A549 (cell line): Measurements from ENCODE around the gene PIGV. TPM values are rescaled to one million over a fixed set of nuclear protein-coding genes. Genes with fewer than 3 reads are reported as not detected.

Source experiments
- ATAC-seq, 2 experiments: fragments of 200-7000 bp in 1 of 2; fragments of >200 bp in 1 of 2; cut with Nextera tagmentation in 1 of 2; cut with Tn5 transposase in 1 of 2; 3 replicates each; pipeline versions ENCODE4 v1.8.0 to v1.9.1; 2018 to 2020; ENCODE audit warnings: mild to moderate bottlenecking in 1 of 2, moderate library complexity in 1 of 2
- CTCF ChIA-PET: fragments of 300-600 bp; sonication (Branson Sonifier 250); formaldehyde crosslinking; extraction: SDS; loops from one replicate; lab custom pipeline; 2021; ENCODE audit warnings: antibody characterized with exemption, inconsistent platforms; lab: Yijun Ruan, JAX
- POLR2A ChIA-PET: fragments of 350-600 bp; formaldehyde crosslinking; extraction: SDS; loops from one replicate; lab custom pipeline; 2021; ENCODE audit warnings: antibody characterized with exemption, inconsistent platforms; lab: Yijun Ruan, JAX
- DNase-seq, 2 experiments: peaks; one replicate each; pipeline versions ENCODE4 v3.0.0 to v3.0.0-alpha.2; 2011 to 2016; ENCODE audit warnings: low read depth in 1 of 2, low spot score in 1 of 2
- FAIRE-seq: peaks from 2 replicates; lab custom pipeline; 2011; peaks lifted over from hg19 to GRCh38; lab: Jason Lieb, UNC
- H3K27ac ChIP-seq, 2 experiments: fragments of >200 bp; sonication (Bioruptor Twin); formaldehyde crosslinking; 3 replicates each; pipeline ENCODE4 v1.5.1; 2016 to 2017
- H3K4me1 ChIP-seq: fragments of >200 bp; sonication (Bioruptor Twin); formaldehyde crosslinking; 3 replicates; pipeline ENCODE4 v1.6.1; 2016
- H3K4me2 ChIP-seq: fragments of >200 bp; sonication (Bioruptor Twin); formaldehyde crosslinking; 3 replicates; pipeline ENCODE4 v1.6.1; 2016
- H3K4me3 ChIP-seq: fragments of >200 bp; sonication (Bioruptor Twin); formaldehyde crosslinking; 3 replicates; pipeline ENCODE4 v1.5.1; 2016
- H3K9me3 ChIP-seq: fragments of >200 bp; sonication (Bioruptor Twin); formaldehyde crosslinking; 3 replicates; pipeline ENCODE4 v1.6.1; 2016
- BHLHE40 ChIP-seq: IDR thresholded peaks from 2 replicates; pipeline ENCODE4 v1.6.1; 2012; ENCODE audit warnings: low read depth, low read length, inconsistent platforms
- CEBPB ChIP-seq, 2 experiments: fragments of >200 bp in 1 of 2; sonication (Bioruptor Twin) in 1 of 2; formaldehyde crosslinking in 1 of 2; IDR thresholded peaks; 2 replicates each; pipeline ENCODE4 v1.6.1; 2012 to 2016
- EHMT2 ChIP-seq: fragments of 200-600 bp; sonication (generic); IDR thresholded peaks from 2 replicates; pipeline ENCODE4 v1.6.1; 2016; ENCODE audit warnings: antibody characterized with exemption, low read depth, mild to moderate bottlenecking, moderate library complexity
- ESRRA ChIP-seq: fragments of 150-350 bp; IDR thresholded peaks from 2 replicates; pipeline ENCODE4 v1.6.1; 2014; ENCODE audit warnings: mild to moderate bottlenecking, low read length, borderline replicate concordance
- HDAC2 ChIP-seq: fragments of 200-600 bp; sonication (generic); IDR thresholded peaks from 2 replicates; pipeline ENCODE4 v1.6.1; 2016
- HOXA7 ChIP-seq: fragments of 250-450 bp; sonication (Bioruptor Pico); IDR thresholded peaks from 2 replicates; pipeline ENCODE4 v1.5.0; 2020; ENCODE audit warnings: mild to moderate bottlenecking, moderate library complexity
- HOXB5 ChIP-seq: fragments of 250-450 bp; sonication (Bioruptor Pico); IDR thresholded peaks from 2 replicates; pipeline ENCODE4 v1.5.0; 2020; ENCODE audit warnings: mild to moderate bottlenecking, moderate library complexity
- JUNB ChIP-seq: fragments of >200 bp; sonication (Bioruptor Twin); formaldehyde crosslinking; IDR thresholded peaks from 2 replicates; pipeline ENCODE4 v1.6.1; 2016
- MAFK ChIP-seq: fragments of 450-650 bp; IDR thresholded peaks from 2 replicates; pipeline ENCODE4 v1.6.1; 2014; ENCODE audit not compliant: partially characterized antibody
- MYC ChIP-seq: IDR thresholded peaks from 2 replicates; pipeline ENCODE4 v1.6.1; 2012; ENCODE audit warnings: mild to moderate bottlenecking, inconsistent platforms, low read length, improper control_type of control experiment, borderline replicate concordance
- NPAS2 ChIP-seq: fragments of 250-450 bp; sonication (Bioruptor Pico); IDR thresholded peaks from 2 replicates; pipeline ENCODE4 v1.8.0; 2022; ENCODE audit warnings: mild to moderate bottlenecking, moderate library complexity, borderline replicate concordance
- PHF8 ChIP-seq: fragments of 200-600 bp; sonication (generic); IDR thresholded peaks from 2 replicates; pipeline ENCODE4 v1.6.1; 2016; ENCODE audit warnings: low read depth, mild to moderate bottlenecking, antibody characterized with exemption, moderate library complexity, borderline replicate concordance
- POLR2AphosphoS2 ChIP-seq: conservative IDR thresholded peaks from 2 replicates; pipeline ENCODE4 v1.6.1; 2012; ENCODE audit warnings: low read length, improper control_type of control experiment, inconsistent platforms
- RAD21 ChIP-seq, 2 experiments: fragments of >200 bp in 1 of 2; sonication (Bioruptor Twin) in 1 of 2; formaldehyde crosslinking in 1 of 2; IDR thresholded peaks in 1 of 2; conservative IDR thresholded peaks in 1 of 2; 2 replicates in 1 of 2; 3 replicates in 1 of 2; pipeline ENCODE4 v1.6.1; 2012 to 2018; ENCODE audit warnings: inconsistent platforms in 1 of 2
- RCOR1 ChIP-seq: fragments of 150-350 bp; IDR thresholded peaks from 2 replicates; pipeline ENCODE4 v1.6.1; 2014; ENCODE audit warnings: antibody characterized with exemption, low read length, low read depth
- TP53 ChIP-seq: fragments of 250-450 bp; sonication (Bioruptor Pico); IDR thresholded peaks from 2 replicates; pipeline ENCODE4 v1.5.0; 2021; ENCODE audit warnings: mild to moderate bottlenecking, moderate library complexity
- ZC3H11A ChIP-seq: fragments of 450-650 bp; IDR thresholded peaks from 2 replicates; pipeline ENCODE4 v1.6.1; 2014; ENCODE audit warnings: antibody characterized with exemption, mild to moderate bottlenecking
- WGBS: methylation state at CpG from one replicate; pipeline ENCODE4 v1.1.6; 2017; ENCODE audit errors: missing lambda C conversion rate; 5-methylcytosine and 5-hydroxymethylcytosine counted together
- polyA plus RNA-seq, 4 experiments: library from polyadenylated mRNA; depleted of rRNA in 3 of 4; stranded (reverse); fragments of >200 nt; fragmentation: RNase III in 1 of 4; extraction: RNeasy Plus Mini Kit Qiagen cat#74134 plus additional on column Dnase treatment in 1 of 4; gene quantifications; 2 replicates in 3 of 4; 3 replicates in 1 of 4; pipeline ENCODE4 v1.2.3, GENCODE V29; 2011 to 2017
- TF ChIP-seq, protein P1 (sequence below): fragments of 250-450 bp; sonication (Bioruptor Pico); IDR thresholded peaks from 2 replicates; pipeline ENCODE4 v1.5.0; 2021; ENCODE audit warnings: mild to moderate bottlenecking, moderate library complexity, borderline replicate concordance
- TF ChIP-seq, protein P2 (sequence below): IDR thresholded peaks from 2 replicates; pipeline ENCODE4 v1.6.1; 2012; ENCODE audit warnings: low read depth, borderline replicate concordance
- TF ChIP-seq, protein P3 (sequence below): fragments of 150-350 bp; IDR thresholded peaks from 2 replicates; pipeline ENCODE4 v1.6.1; 2014; ENCODE audit warnings: low read depth, mild to moderate bottlenecking, low read length
- TF ChIP-seq, protein P4 (sequence below): IDR thresholded peaks from 2 replicates; pipeline ENCODE4 v1.6.1; 2012

The PIGV gene
- polyA plus RNA-seq, 2 of the 4 experiments (the other 2 are of a cell fraction): 7.0 to 16.2 TPM

DNA sequence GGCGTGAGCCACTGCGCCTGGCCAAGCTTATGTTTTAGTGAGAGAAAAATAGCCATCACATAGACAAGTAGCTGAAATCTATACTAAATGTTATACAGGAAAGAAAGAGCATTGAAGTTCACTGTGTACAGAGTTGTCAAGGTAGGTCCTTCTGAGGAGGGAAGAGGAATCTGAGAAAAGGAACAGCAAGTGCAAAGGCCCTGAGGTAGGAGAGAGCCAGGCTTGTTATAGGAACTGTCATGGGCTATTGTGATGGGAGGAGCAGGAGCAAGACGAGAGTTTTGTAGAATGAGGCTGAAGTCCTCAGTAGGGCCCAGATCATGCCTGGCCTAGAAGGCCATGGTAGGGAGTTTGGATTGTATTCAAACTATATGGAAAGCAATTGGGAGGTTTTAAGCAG lies 43.3 kb downstream of the PIGV start:
- ChIA-PET POLR2A (no interaction called here), CTCF (interaction anchor here (1.4 to 2.0 kb wide), 2 partner anchors 11 to 14 kb away, joined by 4 to 5 read pairs; no protein-coding TSS in a partner anchor)
- Histone ChIP-seq H3K27ac (0 out of 6 replicates have a peak overlapping the region, but pooled peaks of 1 of the 2 experiments have one; percentile 43), H3K4me3 (no peak overlapping the region), H3K4me2 (peak overlapping the region; percentile 22; the same call in 1 of the 3 replicates), H3K4me1 (peaks cover 24% of the 10 kb centered on the region), H3K9me3 (no peaks in the 10 kb centered on the region)
- no peak for TF ChIP-seq MYC
- WGBS: 92% methylated on average over 3 of the region's 3 CpGs
- DNase-seq (no peak), FAIRE-seq (no peak), ATAC-seq (no peak)

DNA sequence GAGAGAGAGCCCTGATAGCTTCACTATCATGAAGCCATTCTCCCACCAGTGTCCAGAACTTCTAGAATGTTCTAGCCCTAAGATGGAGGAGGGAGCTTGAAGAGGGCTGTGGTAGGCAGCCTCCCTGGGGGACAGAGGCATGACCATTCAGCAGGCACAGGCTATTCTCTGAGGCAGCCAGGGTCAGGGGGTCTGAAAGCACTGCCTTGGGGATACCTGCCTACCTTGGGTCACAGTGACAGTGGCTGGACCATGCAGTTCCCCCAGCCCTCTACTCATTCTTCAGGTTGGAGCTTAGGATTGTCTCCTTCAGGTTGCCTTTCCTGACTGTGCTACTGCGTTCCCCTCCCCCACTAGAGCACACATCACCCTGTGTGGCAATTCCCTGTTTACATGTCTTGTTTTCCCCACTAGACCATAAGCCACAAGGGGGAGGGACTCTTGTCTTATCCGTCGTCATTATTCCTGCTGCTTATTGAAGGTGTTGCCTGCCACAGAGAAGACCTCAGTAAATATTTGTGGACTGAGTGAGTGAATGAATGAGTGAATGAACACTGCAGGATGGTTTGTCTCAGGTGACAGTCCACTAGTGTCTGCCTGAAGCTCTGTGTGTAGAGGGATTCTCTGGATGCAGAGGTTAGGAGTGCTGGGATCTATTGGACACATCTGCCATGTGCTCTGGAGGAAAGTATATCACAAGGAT lies 43.9 kb downstream of the PIGV start:
- H3K27ac ChIP-seq: 0 out of 6 replicates have a peak overlapping the region, but pooled peaks of 1 of the 2 experiments have one; percentile 43
- POLR2A ChIA-PET: no interaction called here
- no peak for FAIRE-seq

DNA sequence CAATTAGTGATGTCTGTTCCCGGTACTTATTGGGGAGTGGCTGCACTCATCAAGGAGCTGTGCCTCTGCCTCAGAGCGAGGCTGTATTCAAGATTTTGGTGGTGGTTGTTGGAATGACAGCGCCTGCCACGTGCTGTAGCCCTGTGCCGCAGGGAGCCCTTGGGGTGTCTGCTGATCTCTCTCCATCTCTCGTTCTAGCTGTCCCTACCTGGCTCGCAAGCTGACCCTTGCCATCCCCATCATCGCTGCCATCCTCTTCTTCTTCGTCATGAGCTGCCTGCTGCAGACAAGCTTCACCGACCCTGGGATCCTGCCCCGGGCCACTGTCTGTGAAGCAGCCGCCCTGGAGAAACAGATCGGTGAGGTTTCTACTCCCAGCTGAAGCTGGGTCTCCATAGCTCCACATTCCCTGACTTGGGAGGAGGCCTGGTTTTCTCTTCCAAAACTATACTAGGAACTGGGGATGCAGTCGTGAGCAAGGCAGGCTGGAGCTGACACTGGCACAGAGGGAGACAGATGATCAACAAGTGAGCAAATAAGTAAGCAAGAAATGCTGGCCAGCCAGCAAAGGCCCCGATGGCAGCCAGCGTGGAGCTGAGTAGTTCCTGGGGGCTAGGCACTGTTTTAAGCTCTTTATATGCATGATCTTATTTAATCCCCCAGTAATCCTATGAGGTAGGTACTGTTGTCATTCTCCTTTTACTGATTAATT lies 44.7 kb downstream of the PIGV start:
- CTCF ChIA-PET: interaction anchor here (0.8 to 4.6 kb wide), 4 partner anchors 12 to 46 kb away, joined by 5 to 15 read pairs (median 5); no protein-coding TSS in a partner anchor
- no peak for FAIRE-seq
- 91% methylated on average over 16 of the region's 16 CpGs for WGBS

More for the DNA sequence above, 43.9 kb downstream of the PIGV start:
- Histone ChIP-seq H3K4me3 (no peak overlapping the region), H3K9me3 (no peaks in the 10 kb centered on the region), H3K4me2 (peak overlapping the region; percentile 22; the same call in 1 of the 3 replicates)
- no peak for DNase-seq
- ATAC-seq: no peak; a peak in 1 of 6 replicates
- TF ChIP-seq, protein P1, sequence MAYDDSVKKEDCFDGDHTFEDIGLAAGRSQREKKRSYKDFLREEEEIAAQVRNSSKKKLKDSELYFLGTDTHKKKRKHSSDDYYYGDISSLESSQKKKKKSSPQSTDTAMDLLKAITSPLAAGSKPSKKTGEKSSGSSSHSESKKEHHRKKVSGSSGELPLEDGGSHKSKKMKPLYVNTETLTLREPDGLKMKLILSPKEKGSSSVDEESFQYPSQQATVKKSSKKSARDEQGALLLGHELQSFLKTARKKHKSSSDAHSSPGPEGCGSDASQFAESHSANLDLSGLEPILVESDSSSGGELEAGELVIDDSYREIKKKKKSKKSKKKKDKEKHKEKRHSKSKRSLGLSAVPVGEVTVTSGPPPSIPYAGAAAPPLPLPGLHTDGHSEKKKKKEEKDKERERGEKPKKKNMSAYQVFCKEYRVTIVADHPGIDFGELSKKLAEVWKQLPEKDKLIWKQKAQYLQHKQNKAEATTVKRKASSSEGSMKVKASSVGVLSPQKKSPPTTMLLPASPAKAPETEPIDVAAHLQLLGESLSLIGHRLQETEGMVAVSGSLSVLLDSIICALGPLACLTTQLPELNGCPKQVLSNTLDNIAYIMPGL: no peak
- TF ChIP-seq PHF8 (no peak), EHMT2 (no peak), MAFK (no peak)
- TF ChIP-seq, all 56 proteins: peak for 0
- CTCF ChIA-PET: interaction anchor here (0.8 to 4.6 kb wide), 4 partner anchors 11 to 17 kb away, joined by 4 to 15 read pairs (median 5); no protein-coding TSS in a partner anchor
- 41% methylated on average over 3 of the region's 3 CpGs for WGBS
- peaks cover 23% of the 10 kb centered on the region; the same call in 2 of the 3 replicates for H3K4me1 ChIP-seq

More for the DNA sequence above, 44.7 kb downstream of the PIGV start:
- POLR2A ChIA-PET: no interaction called here
- no peak overlapping the region for H3K27ac ChIP-seq
- ATAC-seq: peak in 1 of 2 experiments; percentile 38; a peak in 1 of 6 replicates
- no peak overlapping the region for H3K4me2 ChIP-seq
- H3K4me3 ChIP-seq: no peak overlapping the region
- no peaks in the 10 kb centered on the region for H3K9me3 ChIP-seq
- DNase-seq: no peak
- no peak for TF ChIP-seq CEBPB (IDR thresholded peaks at IDR 0.05)
- TF ChIP-seq, protein P2, sequence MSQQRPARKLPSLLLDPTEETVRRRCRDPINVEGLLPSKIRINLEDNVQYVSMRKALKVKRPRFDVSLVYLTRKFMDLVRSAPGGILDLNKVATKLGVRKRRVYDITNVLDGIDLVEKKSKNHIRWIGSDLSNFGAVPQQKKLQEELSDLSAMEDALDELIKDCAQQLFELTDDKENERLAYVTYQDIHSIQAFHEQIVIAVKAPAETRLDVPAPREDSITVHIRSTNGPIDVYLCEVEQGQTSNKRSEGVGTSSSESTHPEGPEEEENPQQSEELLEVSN: no peak
- TF ChIP-seq POLR2AphosphoS2: no peak
- TF ChIP-seq HOXA7 (CRISPR knock-in tag): no peak
- no peak for TF ChIP-seq HDAC2
- TF ChIP-seq, protein P3, sequence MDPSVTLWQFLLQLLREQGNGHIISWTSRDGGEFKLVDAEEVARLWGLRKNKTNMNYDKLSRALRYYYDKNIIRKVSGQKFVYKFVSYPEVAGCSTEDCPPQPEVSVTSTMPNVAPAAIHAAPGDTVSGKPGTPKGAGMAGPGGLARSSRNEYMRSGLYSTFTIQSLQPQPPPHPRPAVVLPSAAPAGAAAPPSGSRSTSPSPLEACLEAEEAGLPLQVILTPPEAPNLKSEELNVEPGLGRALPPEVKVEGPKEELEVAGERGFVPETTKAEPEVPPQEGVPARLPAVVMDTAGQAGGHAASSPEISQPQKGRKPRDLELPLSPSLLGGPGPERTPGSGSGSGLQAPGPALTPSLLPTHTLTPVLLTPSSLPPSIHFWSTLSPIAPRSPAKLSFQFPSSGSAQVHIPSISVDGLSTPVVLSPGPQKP: no peak
- TF ChIP-seq HOXB5 (CRISPR knock-in tag): no peak
- no peak for TF ChIP-seq ESRRA
- TF ChIP-seq JUNB: no peak
- TF ChIP-seq RCOR1: no peak
- TF ChIP-seq TP53 (CRISPR knock-in tag): no peak
- TF ChIP-seq BHLHE40: no peak
- no peak for TF ChIP-seq RAD21 (conservative IDR thresholded peaks at IDR 0.05 in 1 of 2, IDR thresholded peaks at IDR 0.05 in 1 of 2)
- TF ChIP-seq NPAS2 (CRISPR knock-in tag): no peak
- TF ChIP-seq, protein P4, sequence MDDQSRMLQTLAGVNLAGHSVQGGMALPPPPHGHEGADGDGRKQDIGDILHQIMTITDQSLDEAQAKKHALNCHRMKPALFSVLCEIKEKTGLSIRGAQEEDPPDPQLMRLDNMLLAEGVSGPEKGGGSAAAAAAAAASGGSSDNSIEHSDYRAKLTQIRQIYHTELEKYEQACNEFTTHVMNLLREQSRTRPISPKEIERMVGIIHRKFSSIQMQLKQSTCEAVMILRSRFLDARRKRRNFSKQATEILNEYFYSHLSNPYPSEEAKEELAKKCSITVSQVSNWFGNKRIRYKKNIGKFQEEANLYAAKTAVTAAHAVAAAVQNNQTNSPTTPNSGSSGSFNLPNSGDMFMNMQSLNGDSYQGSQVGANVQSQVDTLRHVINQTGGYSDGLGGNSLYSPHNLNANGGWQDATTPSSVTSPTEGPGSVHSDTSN: no peak
- no peak for TF ChIP-seq ZC3H11A
- peaks cover 23% of the 10 kb centered on the region; the same call in 2 of the 3 replicates for H3K4me1 ChIP-seq
